ENCODE data around the gene CST3.

GRCh38 chr20:23646106-23646873 lies 8.5 kb upstream of the CST3 start:
- TF ChIP-seq, protein P1, sequence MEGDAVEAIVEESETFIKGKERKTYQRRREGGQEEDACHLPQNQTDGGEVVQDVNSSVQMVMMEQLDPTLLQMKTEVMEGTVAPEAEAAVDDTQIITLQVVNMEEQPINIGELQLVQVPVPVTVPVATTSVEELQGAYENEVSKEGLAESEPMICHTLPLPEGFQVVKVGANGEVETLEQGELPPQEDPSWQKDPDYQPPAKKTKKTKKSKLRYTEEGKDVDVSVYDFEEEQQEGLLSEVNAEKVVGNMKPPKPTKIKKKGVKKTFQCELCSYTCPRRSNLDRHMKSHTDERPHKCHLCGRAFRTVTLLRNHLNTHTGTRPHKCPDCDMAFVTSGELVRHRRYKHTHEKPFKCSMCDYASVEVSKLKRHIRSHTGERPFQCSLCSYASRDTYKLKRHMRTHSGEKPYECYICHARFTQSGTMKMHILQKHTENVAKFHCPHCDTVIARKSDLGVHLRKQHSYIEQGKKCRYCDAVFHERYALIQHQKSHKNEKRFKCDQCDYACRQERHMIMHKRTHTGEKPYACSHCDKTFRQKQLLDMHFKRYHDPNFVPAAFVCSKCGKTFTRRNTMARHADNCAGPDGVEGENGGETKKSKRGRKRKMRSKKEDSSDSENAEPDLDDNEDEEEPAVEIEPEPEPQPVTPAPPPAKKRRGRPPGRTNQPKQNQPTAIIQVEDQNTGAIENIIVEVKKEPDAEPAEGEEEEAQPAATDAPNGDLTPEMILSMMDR (IDR thresholded peaks at IDR 0.05): no peak
- no peak for TF ChIP-seq POLR2AphosphoS5 (IDR thresholded peaks at IDR 0.05)
- no peak for TF ChIP-seq EP300 (IDR thresholded peaks at IDR 0.05)
- TF ChIP-seq POLR2A (IDR thresholded peaks at IDR 0.05): no peak
